K562 (cell line): ENCODE data around the gene ROS1.
"Not testable (repeated sequence)": the region's sequence is repeated elsewhere in the genome, so short reads cannot be mapped to it uniquely, and the experiment has no call there.

ENCODE experiments used
- MAZ ChIP-seq, 2 experiments: fragments of 450-650 bp in 1 of 2; sonication (generic) in 1 of 2; formaldehyde crosslinking; IDR thresholded peaks in 1 of 2; conservative IDR thresholded peaks in 1 of 2; 2 replicates each; pipeline versions ENCODE4 v1.4.0 to v1.5.0; 2020; ENCODE audit warnings: mild to moderate bottlenecking in 1 of 2, missing genetic modification reagents in 1 of 2
- TF ChIP-seq, protein P1 (sequence below), 3 experiments: IDR thresholded peaks in 2 of 3; conservative IDR thresholded peaks in 1 of 3; 2 replicates each; pipeline ENCODE4 v1.5.1; 2011 to 2012; ENCODE audit warnings: low read length in 3 of 3, mild to moderate bottlenecking in 3 of 3, control low read depth in 2 of 3, improper control_type of control experiment in 1 of 3, inconsistent platforms in 1 of 3, low read depth in 1 of 3, mixed read lengths in 1 of 3, moderate library complexity in 1 of 3; ENCODE audit not compliant: insufficient read depth in 2 of 3
- TF ChIP-seq, protein P2 (sequence below): fragments of 450-650 bp; IDR thresholded peaks from 2 replicates; pipeline ENCODE4 v1.6.1; 2018; ENCODE audit not compliant: partially characterized antibody

DNA sequence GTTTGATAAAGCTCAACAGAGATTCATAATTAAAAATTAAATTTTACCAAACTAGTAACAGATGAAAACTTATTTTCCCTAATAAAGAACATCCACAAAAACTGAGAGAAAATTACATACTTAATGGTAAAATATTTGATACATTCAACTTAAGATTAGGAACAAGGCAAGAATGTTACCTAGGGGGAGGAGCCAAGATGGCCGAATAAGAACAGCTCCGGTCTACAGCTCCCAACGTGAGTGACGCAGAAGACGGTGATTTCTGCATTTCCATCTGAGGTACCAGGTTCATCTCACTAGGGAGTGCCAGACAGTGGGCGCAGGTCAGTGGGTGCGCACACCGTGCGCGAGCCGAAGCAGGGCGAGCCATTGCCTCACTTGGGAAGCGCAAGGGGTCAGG lies 181.2 kb downstream of the ROS1 start:
- not testable (repeated sequence) for TF ChIP-seq MAZ (CRISPR knock-in tag; conservative IDR thresholded peaks at IDR 0.05 in 1 of 2, IDR thresholded peaks at IDR 0.05 in 1 of 2)
- TF ChIP-seq, protein P1, sequence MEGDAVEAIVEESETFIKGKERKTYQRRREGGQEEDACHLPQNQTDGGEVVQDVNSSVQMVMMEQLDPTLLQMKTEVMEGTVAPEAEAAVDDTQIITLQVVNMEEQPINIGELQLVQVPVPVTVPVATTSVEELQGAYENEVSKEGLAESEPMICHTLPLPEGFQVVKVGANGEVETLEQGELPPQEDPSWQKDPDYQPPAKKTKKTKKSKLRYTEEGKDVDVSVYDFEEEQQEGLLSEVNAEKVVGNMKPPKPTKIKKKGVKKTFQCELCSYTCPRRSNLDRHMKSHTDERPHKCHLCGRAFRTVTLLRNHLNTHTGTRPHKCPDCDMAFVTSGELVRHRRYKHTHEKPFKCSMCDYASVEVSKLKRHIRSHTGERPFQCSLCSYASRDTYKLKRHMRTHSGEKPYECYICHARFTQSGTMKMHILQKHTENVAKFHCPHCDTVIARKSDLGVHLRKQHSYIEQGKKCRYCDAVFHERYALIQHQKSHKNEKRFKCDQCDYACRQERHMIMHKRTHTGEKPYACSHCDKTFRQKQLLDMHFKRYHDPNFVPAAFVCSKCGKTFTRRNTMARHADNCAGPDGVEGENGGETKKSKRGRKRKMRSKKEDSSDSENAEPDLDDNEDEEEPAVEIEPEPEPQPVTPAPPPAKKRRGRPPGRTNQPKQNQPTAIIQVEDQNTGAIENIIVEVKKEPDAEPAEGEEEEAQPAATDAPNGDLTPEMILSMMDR (IDR thresholded peaks at IDR 0.05 in 2 of 3, conservative IDR thresholded peaks at IDR 0.05 in 1 of 3; ENCODE audit: insufficient read depth in 2 of 3, low read depth in 1 of 3, low read length in 3 of 3), result not testable (repeated sequence)
- TF ChIP-seq, protein P2, sequence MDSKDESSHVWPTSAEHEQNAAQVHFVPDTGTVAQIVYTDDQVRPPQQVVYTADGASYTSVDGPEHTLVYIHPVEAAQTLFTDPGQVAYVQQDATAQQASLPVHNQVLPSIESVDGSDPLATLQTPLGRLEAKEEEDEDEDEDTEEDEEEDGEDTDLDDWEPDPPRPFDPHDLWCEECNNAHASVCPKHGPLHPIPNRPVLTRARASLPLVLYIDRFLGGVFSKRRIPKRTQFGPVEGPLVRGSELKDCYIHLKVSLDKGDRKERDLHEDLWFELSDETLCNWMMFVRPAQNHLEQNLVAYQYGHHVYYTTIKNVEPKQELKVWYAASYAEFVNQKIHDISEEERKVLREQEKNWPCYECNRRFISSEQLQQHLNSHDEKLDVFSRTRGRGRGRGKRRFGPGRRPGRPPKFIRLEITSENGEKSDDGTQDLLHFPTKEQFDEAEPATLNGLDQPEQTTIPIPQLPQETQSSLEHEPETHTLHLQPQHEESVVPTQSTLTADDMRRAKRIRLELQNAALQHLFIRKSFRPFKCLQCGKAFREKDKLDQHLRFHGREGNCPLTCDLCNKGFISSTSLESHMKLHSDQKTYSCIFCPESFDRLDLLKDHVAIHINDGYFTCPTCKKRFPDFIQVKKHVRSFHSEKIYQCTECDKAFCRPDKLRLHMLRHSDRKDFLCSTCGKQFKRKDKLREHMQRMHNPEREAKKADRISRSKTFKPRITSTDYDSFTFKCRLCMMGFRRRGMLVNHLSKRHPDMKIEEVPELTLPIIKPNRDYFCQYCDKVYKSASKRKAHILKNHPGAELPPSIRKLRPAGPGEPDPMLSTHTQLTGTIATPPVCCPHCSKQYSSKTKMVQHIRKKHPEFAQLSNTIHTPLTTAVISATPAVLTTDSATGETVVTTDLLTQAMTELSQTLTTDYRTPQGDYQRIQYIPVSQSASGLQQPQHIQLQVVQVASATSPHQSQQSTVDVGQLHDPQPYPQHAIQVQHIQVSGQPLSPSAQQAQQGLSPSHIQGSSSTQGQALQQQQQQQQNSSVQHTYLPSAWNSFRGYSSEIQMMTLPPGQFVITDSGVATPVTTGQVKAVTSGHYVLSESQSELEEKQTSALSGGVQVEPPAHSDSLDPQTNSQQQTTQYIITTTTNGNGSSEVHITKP, result not testable (repeated sequence)
